ENCODE results near the gene ZNF274.
"Not testable (repeated sequence)": the region's sequence is repeated elsewhere in the genome, so short reads cannot be mapped to it uniquely, and the experiment has no call there.

ZNF274 gene

DNA sequence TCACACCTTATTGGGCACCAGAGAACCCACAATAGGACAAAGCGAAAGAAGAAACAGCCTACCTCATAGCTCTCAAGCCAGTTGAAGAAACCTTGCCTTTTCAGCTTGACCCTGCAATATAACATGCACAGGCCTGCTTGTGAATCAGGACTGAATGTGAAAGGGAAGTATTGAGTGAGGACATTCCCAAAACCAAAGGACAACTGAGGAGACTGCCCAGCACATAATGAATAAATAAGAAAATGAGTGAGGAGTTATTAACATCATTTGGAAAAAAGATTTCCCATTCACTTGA lies 30.2 kb downstream of the ZNF274 start:
- DNase-seq = no peak

- no peak for DNase-seq
These were observed 34.2 kb downstream of the ZNF274 start for GRCh38 chr19:58217069-58217481.

DNA sequence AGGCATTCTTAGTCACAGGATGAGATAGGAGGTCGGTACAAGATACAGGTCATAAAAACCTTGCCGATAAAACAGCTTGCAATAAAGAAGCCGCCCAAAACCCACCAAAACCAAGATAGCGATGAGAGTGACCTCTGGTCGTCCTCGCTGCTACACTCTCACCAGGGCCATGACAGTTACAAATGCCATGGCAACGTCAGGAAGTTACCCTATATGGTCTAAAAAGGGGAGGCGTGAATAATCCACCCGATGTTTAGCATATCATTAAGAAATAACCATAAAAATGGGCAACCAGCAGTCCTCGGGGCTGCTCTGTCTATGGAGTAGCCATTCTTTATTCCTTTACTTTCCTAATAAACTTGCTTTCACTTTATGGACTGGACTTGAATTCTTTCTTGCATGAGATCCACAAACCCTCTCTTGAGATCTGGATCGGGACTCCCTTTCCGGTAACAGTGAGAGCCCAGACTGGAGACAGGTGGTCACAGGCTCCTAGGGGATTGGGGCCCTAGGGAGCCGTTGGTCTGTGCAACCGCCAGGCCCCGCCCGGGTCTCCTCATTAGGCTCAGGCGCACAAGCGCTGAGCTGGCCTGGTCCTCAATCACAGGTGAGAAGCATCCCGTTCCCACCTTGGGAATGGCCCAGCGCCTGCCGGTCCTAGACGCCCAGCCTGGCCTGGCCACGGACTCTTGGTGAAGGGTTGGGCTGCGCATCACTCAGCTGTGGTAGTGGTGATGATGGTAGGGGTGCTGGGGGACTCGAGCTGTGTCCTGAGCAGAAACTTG lies 34.9 kb downstream of the ZNF274 start:
- DNase-seq = no peak

- no peak for DNase-seq
These were observed 36.0 kb downstream of the ZNF274 start for GRCh38 chr19:58218899-58219298.

DNA sequence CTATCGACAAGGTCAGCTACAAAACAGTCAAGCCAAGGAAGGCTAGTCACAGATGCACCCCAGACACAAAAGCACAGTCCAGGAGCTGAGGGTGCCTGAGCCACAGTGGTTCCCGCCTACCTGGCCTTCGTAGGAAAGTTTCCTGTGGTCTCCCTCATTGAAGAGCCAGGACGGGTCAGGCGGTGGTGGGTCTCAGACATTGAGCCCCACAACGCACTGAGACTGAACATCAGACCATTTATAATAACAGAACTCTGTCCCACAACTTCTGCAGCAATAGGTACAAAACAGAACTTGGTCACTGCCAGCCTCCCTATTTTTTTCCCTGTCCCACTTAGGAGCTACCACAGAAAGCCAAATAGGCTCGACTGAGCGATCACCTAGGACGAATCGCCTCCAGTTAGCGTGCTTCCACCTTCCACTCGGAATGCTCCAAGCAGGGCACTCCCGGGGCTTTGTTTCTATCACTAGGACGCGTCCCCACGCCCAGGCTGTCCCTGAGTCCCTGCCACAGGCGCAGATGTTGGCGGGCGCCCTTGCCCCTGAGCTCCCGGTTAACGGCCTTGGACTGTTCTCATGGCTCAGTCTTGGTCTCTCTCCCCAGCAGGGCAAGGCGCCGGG lies 45.2 kb downstream of the ZNF274 start:
- no peak for DNase-seq

DNA sequence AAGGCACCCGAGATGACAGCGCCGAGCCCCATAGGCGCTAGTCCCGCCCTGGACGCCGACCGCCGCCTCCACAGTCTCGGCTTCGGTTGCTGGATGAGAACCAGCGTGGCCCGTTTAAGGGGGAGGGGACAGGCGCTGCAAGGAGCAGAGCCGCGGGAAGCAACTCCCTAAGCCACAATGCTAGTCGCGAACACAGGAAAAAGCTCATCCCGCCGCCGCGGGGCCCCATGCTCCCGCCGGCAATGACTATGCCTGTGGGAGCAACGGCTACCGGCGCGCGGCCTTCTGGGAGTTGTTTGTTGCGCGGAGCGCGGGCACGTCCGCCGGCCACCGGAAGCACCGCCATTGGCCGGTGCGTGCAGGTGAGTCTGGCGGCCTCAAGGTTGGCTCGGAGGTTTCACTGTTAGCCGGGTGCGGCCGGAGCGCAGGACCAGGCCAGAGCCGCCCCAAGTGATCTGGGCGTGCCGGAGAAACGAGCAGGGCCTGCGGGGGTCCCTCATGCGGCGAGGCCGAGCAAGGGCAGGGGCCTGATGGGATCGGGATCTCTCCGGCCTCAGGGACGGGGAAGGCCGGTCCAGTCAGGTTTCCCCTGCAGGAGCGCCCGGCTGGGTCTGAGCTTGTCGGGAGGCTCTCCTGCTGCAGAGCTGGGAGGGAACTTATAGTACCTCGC lies 45.9 kb downstream of the ZNF274 start, which contains the start of gene ZNF544:
Gene ZNF544, plus strand, starts transcription at position 330 of the 670 bp plus-strand sequence. CDS start 15,110 bp downstream, outside the sequence.
- DNase-seq = peak; percentile 57

GRCh38 chr19:58229255-58229639 lies 46.4 kb downstream of the ZNF274 start:
- DNase-seq = no peak

DNA sequence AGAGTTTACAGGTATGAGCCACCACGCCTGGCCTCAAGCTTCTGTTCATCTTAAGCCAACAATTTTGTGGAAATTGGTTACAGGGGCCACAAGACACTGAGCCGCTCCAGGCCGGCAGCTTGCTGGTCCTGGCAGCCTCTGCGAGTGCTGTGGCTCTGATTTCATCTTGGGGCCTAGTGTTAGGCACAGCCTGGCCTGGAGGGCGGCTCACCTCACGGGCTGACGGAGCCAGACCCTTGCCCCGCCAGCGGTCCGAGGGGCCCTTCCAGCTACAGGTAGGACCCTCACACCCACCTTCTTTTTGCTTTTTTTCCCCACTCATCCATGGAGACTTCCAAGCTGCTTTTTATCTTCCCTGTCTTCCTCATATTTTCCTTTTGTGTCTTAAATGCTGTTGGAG lies 54.5 kb downstream of the ZNF274 start:
- no peak for DNase-seq

DNA sequence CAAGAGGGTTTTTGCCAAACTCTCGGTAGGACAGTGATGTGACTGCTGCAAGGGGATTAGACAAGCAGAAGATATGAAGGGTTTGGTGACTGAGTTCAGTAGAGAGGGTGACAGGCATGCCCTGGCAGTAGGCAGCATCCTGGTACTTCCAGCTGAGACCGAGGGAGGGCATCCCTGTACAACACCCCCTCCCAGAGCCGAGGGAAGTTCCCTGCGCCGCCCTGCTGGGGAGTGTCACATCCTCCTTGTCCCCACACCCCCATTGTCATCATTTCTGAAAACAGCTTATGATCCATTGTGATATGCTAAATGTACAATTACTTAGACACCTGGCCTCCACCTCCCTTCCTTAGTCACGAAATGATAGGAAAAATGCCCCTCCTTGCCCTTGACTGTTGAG lies 60.5 kb downstream of the ZNF274 start:
- DNase-seq = no peak

DNA sequence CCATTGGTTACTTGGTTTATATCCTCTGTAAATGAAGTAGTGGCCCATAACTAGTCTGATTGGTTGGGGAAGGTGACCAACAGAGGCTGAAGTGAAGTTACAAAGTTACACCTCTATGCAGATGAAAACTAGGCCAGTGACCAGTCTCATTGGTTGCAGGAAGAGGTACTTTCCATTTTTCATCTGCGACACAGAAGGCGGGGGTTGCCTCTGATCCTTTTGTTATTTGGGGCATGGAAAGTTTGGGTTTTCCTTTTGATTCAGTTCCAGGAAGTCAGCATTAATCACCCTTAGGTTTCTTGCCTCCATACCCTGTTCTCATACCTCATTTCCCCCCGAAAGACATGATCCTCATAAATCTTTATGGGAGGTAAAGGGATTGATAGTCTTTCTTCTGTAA lies 66.0 kb downstream of the ZNF274 start:
- no peak for DNase-seq

- no peak for DNase-seq
These were observed 69.3 kb downstream of the ZNF274 start for GRCh38 chr19:58252102-58252685.

- DNase-seq = not testable (repeated sequence)
These were observed 75.4 kb downstream of the ZNF274 start for GRCh38 chr19:58258259-58258658.

DNA sequence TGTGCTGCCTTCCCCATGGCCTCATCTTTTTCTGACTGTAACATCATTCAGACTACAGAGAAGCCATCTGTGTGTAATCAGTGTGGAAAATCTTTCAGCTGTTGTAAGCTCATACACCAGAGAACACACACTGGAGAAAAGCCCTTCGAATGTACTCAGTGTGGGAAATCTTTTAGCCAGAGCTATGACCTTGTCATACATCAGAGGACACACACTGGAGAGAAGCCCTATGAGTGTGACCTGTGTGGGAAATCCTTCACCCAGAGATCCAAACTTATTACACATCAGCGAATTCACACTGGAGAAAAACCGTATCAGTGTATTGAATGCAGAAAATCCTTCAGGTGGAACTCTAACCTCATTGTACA lies 78.7 kb downstream of the ZNF274 start:
- no peak for DNase-seq

DNA sequence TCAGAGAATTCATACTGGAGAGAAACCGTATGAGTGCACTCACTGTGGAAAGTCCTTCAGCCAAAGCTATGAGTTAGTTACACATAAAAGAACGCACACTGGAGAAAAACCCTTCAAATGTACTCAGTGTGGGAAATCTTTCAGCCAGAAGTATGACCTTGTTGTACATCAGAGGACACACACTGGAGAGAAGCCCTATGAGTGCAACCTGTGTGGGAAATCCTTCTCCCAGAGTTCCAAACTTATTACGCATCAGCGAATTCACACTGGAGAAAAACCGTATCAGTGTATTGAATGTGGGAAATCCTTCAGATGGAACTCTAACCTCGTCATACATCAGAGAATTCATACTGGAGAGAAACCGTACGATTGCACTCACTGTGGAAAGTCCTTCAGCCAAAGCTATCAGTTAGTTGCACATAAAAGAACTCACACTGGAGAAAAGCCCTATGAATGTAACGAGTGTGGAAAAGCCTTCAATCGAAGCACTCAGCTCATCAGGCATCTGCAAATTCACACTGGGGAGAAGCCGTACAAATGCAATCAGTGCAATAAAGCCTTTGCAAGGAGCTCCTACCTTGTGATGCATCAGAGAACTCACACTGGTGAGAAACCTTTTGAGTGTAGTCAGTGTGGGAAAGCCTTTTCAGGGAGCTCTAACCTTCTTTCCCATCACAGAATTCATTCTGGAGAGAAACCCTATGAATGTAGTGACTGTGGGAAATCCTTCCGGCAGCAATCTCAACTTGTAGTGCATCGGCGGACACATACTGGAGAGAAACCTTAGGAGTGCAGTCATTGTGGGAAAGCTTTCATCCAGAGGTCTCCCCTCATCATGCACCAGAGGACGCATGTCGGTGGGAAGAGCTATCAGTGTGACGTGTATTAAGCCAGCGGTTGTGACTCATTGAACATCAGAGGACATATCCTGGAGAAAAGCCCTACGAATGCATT lies 79.4 kb downstream of the ZNF274 start:
- DNase-seq = no peak

GRCh38 chr19:58262922-58263296 lies 80.0 kb downstream of the ZNF274 start:
- no peak for DNase-seq
